IPS DF 4.7 (cell line): ENCODE measurements around the gene CFAP61.
"Not testable (repeated sequence)": the region's sequence is repeated elsewhere in the genome, so short reads cannot be mapped to it uniquely, and the experiment has no call there.

Experiments used
- DNase-seq: peaks from one replicate; pipeline ENCODE4 v3.0.0-alpha.2; 2013; ENCODE audit warnings: low spot score; ENCODE audit errors: extremely low read depth

Gene CFAP61

DNA sequence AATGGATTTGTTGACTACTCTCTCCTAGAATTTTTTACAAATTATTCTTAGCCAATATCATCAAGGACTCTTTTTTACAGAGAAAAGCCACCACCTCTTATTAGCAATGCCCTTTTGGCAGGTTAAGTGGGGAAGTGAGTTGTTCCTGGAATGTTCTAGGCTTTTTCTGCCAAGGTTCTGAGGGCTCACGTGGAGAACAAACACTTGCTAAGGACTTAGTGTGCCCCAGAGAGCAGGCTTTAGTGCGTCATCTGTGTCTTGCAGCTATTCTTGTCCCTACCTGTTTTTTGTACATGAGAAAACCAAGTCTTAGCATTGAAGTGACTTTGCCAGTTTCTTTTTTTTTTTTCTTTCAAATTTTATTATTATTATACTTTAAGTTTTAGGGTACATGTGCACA is 33.5 kb downstream of the CFAP61 start:
- DNase-seq: no peak

DNA sequence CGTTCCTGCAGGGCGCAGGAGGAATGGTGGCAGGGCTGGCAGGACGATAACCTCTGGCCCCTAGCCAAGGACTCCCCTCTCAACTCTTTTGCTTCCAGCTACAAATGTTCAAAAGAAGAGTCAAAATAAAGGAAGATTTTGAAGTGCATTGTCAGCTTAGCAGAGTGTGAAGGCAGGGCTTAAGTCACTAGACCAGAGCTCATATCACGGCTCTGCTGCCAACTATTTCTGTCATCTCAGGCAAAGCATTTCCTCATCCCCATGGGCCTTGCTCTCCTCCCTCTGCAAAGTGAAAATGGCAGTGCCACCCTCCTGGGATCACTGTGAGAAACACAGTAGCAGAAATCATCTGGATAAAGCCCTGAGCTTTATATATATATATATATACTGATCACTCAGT is 36.7 kb downstream of the CFAP61 start:
- no peak for DNase-seq

DNA sequence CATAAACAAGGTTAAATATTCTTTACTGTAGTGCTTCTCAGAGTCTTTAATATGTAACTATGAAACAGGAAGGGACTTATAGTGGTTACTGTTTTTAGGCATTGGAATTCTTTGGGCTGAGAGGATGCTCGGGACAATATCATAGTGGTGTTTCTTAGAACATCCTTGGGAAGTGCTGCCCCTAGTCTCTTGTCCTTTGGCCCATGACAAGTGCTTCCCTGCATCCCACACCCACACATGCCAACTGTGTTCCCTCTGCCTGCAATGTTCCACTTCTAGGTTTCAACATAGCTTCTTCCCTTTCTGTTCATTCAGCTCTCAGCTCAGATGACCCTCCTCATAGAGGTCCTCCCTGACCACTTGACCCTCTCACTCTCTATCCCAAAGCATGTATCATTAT is 37.6 kb downstream of the CFAP61 start:
- DNase-seq: no peak

DNA sequence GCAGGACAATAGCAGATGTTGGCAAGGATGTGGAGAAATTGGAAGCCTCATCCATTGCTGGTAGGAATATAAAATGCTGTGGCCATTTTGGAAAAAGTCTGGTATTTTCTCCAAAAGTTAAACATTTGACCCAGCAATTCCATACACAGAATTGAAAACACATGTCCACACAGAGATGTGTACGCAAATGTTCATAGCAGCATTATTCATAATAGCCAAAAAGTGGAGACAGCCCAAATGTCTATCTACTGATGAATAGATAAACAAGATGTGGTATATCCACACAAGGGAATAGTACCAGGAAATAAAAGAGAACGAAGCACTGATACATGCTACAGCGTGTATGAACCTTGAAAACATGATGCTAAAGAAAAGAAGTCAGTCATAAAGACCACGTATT is 40.5 kb downstream of the CFAP61 start:
- no peak for DNase-seq

DNA sequence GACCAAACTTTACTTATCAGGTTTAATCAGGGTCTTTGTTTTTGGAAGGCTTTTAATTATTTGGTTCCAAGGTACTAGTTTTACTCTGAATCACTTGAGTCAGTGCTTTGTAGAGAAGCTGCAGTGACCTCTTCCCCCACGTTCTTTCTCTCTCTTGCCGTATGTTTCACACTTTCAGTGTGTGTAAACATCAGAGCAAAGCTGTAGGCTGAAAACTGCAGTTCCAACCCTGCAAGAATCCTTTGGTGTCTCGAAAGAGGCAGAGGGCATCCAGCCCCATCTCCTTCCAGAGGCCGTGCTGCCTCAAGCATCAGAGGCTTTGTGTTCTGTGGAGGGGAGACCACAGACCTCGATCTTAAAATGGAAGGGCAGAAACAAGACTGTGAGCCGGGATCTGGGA is 42.1 kb downstream of the CFAP61 start:
- no peak for DNase-seq

DNA sequence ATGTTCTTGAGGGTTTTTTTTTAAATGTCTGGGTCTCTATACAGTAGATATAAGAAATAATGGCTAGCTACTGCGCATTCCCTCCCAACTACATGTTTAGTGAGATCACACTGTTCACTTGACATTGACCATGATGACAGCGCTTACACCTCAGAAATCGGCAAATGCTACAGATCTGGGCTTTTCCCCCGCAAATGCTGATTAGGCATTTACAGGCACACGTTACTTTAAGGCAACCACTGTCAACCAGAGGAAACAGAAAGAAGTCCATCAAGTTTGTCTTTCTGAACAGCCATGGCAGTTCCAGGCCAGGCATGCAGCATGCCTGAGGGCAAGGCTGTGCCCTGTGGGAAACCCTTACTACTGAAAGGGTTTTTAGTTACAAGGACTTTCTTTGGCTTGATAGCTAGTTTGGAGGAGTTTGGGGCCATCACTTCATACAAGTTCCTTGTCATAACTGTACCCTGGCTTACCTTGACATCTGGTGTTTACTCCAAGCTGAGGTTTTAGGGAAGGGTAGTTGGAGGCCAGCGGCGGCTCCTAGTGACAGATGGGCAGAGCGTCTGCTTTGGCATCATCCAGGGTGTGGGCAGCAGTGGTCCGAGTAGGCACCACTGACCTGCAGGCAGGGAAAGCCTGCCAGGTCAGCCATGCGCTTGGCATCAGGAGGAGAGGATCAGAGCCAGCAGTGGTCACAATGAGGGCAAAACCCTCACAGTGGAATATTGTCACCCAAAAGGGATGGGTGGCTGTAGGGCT is 43.0 kb downstream of the CFAP61 start:
- no peak for DNase-seq

DNA sequence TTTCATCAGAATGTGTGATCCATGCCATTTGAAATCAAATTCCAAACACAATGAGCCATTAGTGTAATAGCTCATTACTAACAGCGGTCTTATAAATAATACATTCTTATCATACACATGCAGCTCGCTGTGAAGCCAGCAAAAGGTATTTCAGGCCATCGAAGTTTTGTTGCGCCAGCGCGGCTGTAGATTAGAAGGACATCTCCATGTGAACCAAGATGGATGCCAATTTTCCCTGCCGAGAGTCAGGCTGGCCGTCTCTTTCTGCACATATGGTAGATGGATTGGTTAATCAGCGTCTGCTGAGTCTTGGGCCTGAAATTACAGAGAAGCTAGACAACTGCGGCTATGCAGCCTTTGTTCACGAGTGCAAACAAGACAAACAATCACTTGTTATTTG is 44.1 kb downstream of the CFAP61 start:
- no peak for DNase-seq

DNA sequence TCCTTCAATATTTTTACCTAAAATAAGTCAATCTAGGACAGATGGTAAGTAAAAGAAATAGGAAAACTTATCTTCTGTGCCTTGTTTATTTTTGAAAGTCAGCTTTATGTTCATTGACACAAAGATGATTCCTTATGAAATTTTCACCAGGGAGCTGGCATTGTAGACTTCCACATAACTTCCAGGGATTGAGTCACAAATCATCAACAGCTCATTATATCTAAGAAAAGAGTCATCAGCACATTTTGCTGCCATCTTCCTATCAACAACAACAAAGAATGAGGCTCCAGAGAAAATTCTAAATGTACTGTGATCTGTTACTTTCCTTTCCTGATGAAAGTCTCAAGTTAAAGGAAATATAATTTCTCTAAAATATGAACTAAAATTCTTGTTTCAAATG is 48.5 kb downstream of the CFAP61 start:
- no peak for DNase-seq

DNA sequence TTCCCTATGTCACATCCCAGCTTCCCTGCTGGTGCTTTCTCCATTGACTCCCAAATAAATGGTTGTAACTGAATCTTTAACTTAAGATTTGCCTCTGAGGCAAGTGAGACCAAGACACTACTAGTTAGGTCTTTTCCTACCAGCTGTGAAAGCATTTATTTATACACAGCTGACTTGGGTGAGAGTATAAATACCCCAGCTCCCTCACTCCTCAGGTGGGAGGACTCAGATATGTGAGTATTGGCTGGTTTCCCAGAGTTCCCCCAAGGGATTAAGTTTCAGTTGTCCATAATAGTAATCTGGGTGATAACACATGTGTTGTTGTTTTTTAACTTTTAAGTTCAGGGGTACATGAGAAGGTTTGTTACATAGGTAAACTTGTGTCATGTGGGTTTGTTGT is 49.8 kb downstream of the CFAP61 start:
- no peak for DNase-seq

DNA sequence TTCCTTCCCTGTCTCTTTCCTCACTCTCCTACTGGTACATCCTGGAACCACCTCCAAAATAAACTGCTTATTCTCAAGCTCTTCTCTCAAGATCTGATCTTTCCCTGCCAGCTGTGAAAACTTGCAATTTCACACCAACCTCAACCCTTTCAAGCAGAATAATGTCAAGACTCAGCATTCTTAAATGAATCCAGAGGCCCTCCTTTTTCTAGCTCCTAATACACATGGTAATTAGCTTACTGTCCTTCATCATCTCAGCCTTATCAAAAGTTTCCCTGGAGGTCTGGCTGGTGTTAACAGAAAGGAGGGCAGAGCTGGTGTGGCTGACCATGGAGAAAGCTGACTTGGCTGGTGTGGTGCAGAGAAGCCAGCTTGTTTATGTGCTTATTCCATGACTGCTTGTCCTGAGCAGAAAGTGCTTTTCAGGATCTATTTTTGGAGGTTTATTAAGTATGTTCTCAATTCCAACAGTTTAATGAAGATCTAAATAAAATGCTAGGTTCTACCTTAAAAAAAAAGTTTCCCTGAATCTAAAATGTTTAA is 50.5 kb downstream of the CFAP61 start:
- no peak for DNase-seq

DNA sequence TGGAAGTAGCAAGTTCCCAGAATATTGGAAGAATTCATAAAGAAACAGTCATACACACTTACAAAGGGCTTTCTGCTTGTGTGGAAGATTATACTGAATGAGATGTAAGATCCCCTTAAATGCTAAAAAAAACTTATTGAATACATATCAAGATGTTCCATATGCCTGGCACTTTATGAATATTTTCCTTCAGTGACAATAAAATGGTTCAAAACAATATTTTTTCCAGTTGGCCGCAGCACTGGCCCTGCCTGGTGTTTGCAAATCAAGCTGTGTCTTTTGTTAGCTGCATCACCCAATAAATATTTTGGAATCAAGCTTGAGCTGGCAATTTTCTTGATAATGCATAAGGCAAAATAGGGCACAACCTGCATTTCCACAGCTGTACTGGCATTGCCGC is 51.2 kb downstream of the CFAP61 start:
- no peak for DNase-seq

DNA sequence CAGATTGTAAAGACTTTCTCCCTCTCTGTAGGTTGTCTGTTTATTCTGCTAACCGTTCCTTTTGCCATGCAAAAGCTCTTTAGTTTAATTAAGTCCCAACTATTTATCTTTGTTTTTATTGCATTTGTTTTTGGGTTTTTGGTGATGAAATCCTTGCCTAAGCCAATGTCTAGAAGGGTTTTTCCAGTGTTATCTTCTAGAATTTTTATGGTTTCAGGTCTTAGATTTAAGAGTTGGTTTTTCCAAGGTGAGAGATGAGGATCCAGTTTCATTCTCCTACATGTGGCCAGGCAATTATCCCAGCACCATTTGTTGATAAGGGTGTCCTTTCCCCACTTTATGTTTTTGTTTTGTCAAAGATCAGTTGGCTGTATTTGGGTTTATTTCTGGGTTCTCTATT is 70.9 kb downstream of the CFAP61 start:
- not testable (repeated sequence) for DNase-seq

DNA sequence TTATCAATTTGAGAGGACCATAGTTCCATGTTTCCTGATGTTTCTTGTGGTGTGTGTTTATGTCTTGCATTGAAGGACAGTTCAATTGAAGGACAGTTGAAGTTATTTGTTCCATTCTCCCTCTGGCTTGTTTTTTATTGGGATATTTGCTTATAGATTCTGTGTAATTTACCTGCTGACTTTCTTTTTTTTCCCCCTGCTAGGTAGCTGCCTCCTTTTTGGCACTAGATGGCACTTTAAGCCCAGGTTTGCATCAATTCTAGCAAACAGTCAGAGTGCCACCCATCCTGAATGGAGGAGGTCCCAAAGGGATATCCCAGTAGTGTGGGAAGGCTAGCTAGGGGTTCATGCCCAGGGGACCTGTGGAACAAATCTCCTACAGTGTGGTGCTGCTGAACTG is 78.1 kb downstream of the CFAP61 start:
- peak; percentile 30 for DNase-seq

DNA sequence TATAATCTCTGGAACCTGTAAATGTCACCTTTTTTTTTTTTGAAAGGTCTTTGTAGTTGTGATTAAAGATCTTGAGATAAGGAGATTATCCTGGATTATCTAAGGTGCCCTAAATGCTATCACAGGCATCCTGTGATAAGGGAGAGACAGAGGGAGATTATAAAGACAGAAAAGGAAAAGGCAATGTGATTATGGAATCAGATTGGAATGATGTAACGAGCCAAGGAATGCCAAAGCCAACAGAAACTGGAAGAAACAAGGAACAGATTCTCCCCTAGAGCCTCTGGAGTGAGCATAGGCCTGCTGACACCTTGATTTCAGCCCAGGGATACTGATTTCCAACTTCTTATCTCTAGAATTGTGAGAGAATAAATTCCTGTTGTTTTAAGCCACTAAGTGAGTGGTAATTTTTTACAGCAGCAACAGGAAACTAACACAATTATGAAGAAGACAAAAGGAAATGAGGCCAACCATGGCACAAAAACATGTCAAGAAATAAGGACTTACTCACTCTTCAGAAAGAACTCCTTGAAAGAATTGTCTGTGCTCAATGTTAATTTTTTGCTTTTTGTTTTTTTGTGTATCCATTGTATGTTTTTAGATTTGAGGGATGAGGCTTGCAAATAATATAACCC is 82.7 kb downstream of the CFAP61 start:
- no peak for DNase-seq

DNA sequence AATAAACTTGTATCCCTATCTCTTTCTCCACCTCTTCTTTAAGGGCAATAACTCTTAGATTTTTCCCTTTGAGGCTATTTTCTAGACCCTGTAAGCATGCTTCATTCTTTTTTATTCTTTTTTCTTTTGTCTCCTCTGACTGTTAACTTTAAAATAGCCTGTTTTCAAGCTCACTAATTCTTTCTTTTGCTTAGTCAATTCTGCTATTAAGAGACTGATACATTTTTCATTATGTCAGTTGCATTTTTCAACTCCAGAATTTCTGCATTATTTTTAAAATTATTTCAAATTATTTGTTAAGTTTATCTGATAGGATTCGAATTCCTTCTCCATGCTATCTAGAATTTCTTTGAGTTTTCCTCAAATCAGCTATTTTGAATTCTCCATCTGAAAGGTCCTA is 84.0 kb downstream of the CFAP61 start:
- DNase-seq: no peak

DNA sequence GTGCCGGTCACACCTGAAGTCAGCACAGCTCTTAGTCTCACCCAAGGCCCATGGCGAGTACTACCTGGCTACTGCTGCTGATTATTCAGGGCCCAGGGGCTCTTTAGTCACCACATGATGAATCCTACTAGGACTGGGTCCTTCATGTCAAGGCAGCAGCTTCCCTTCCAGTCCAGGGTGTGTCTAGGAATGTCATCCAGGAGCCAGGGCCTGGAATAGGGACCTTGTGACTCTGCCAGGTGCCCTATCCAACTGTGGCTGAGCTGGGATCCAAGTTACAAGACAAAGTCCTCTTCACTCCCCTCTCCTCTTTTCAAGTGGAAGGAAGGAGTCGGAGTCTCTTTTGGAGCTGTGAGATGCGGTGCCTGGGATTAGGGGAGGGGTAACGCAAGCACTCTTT is 85.5 kb downstream of the CFAP61 start:
- DNase-seq: no peak

DNA sequence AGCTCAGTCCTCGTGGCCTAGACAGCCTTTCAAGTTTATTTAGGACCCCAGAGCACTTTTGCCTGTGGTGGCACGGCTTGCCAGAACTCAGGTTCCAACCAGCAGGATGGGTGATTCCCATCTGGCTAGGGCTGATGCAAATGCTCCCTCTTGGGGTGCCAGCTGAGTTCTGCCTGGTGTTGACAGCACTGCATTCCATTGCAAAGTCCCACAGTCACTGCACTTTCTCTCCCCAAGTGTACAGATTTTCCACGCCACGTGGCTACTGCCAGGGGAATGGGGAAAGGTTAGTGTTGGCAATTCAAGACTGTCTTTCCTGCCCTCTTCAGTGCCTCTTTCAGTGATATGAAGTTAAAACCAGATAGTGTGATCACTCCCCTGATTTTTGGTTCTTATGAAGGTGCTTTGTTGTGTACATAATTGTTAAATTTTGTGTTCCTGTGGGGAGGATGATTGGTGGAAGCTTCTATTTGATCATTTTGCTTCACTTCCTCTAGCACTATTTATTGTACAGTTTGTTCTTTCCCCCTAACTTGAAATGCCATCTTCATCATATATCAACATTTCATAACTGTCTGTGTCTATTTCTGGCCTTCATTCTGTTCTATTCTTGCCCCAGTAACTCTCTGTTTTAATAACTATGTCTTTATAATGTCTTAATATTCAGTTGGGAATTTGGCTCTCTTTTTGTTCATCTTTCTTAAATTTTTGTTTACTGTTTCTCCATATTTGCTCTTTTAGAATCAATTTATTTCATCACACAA is 86.2 kb downstream of the CFAP61 start:
- no peak for DNase-seq

DNA sequence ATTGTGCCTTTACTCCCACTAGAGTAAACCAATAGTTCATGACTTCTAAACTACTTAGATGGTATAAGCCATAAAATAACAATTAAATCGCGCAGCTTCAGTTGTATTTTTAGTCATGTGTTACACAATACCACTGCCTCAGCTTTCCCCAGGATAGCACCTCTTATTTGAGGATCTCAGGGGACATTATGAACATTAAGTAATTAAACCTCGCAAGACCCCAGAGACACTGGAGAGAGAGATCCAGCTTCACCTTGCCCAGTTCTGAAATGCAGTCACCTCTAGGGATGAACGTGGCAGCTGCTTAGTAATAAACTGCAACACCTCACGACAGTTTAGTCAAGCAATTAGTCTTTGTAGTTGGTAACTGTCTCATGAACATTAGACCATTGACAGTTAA is 87.1 kb downstream of the CFAP61 start:
- no peak for DNase-seq

DNA sequence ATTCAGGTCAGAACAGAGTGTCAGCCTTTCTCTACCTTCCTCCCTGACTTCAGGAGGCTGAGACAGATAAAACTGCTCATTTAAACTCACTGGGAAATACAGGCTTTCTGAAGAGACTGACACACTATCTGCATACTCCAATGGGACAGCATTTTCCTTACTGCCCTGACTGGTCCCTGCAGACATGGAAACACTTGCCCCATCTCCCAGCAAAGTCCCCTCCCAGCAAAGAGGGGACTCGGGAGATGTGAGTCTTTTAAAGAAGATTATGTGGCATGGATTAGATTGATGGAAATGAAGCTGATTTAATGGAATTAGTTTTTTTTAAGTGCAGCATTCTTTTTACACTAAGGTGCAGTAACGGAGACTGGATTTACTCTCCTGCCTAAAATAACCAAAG is 90.8 kb downstream of the CFAP61 start:
- DNase-seq: no peak

DNA sequence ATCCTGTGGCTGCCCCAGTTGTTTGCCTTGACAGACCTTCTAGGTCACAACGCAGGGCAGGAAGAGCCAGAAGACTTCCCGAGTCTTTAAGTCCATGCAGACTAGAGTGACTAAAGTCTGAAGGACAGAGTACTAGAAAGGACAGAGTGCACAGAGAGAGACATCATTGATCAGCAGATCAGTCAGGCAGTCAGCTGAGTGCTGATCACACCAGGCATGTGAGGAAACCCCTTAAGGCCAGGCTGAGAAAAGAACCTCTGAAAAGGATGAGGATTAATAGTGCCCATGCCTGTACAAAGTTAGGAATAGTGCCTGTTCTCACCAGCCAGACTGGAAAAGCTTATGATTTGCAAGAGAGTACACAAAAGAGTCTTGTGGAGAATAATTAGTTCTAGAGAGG is 91.3 kb downstream of the CFAP61 start:
- no peak for DNase-seq

DNA sequence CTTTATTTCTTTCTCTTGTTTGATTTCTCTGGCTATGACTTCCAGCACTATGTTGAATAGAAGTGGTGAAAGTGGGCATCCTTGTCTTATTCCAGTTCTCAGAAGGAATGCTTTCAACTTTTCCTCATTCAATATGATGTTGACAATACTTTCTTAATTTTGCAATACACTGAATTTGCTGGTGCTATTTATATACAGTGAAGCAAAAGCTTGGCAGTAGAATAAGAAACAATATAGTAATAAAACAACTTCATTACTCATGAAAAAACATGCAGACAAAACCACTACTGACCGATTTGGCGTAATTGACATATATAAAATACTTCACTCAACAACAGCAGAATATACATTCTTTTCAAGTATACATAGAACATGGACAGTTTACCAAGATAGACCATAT is 96.4 kb downstream of the CFAP61 start:
- DNase-seq: no peak

DNA sequence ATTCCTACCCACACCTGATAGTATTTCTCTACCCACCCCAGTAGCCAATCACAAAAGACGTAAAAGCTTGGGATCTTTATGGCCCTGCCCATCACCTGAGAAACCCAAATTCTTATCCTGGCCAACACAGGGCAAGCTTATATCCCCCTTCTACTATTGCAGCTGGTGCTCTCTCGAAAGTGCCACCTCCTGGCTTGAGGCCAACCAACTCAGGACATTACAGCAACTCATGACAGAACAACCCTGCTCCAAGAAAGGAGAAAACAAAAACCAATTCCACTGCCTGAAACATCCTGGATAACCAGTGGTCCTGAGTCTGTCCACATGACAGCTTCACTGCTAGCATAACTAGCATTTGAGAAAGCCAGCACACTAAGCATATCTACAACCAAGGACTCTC is 97.9 kb downstream of the CFAP61 start:
- DNase-seq: no peak
